ENCODE data around the gene NAALADL1. TPM values are rescaled to one million over a fixed set of nuclear protein-coding genes. Genes with fewer than 3 reads are reported as not detected.

Gene NAALADL1
- total and polyA plus RNA-seq, 4 experiments from 2014 or later: 16.6 to 27.0 (median 22.9) TPM

DNA sequence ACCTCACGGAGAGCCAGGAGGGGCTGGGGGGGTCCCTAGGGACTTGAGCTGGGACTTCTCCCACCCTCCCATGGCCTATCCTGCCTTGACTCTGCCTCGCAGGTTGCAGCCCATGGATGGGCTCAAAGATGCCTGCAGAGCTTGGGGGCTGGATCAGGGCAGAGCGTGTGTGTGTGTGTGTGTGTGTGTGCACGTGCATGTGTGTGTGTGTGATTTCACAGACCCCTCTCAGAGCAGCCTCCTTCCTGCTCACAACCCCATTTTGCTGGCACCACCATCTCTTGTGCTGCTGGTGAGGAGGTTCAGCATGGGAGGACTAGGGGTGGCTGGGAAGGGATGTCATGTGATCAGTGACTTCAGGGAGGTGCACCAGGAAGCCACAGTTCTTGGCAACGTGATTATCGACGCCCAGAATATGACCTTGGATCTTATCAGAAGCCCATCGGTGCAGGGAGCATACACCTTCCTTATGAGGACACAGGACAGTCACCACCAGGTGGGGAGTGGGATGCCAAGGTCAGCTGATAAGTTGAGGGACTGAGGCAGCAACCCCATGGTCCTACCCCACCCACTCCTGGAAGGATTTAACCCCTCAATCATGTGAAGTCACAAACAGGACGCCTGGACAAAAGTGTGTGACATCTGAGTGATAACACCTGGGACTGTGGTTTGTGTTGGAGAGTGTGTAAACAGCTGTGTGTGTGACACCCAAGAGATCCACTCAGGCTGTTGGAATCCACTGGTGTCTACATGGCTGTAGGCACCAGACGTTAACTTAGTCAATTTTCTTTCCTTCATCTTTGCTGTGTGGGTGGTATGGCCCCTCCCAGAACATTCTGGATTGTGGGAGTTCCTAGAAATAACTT lies 1.8 kb upstream of the NAALADL1 start:
- Mint-ChIP-seq H3K9me3 (no peaks in the 10 kb centered on the region), H3K36me3 (no peaks in the 10 kb centered on the region), H3K27ac (no peak overlapping the region), H3K27me3 (peaks cover 0 to 3% of the 10 kb centered on the region in 2 donors), H3K4me3 (no peak overlapping the region), H3K4me1 (peaks cover 0 to 2% (median 0%) of the 10 kb centered on the region in 4 donors)
- CTCF ChIA-PET (ENCODE audit: partially characterized antibody): interaction anchor here (1.1 kb wide), 2 partner anchors 47 to 255 kb away, joined by 3 read pairs; no protein-coding TSS in a partner anchor
- POLR2A ChIA-PET (ENCODE audit: partially characterized antibody): no interaction called here
- peaks cover 10% of the 10 kb centered on the region for H3K4me1 ChIP-seq (ENCODE audit: insufficient read depth, low read length)
- H3K27ac ChIP-seq (ENCODE audit: low read depth, low read length): no peak overlapping the region
- H3K9me3 ChIP-seq (ENCODE audit: control insufficient read depth in 1 of 2, low read length in 2 of 2): no peaks in the 10 kb centered on the region
- intact Hi-C loops (cut with micrococcal nuclease): no loop called here
- H3K27me3 ChIP-seq (ENCODE audit: insufficient read depth, low read length): no peaks in the 10 kb centered on the region
- H3K4me3 ChIP-seq (ENCODE audit: low read length in 2 of 2): no peak overlapping the region
- H3K36me3 ChIP-seq (ENCODE audit: insufficient read depth, low read length): no peaks in the 10 kb centered on the region
- no peak for DNase-seq

DNA sequence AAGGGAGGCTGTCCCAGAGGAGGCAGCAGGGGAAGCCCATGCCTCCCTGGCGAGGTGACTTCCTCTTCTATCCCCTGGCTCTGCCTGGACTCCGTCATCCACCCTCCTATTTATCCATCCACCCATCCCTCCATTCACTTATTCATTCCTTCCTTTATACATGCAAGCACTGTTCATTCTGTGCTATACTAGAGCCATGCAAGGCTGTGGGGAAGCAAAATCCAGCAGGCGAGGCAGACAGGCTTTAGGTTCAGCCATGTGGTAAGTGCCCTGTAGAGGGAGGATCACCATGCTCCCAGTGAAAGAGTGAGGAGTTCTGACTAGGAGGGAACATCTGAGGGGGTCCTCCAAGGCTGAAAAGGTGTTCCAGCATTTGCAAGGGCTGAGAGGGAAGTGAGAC lies 1.2 kb upstream of the NAALADL1 start:
- Mint-ChIP-seq H3K27me3 (peaks cover 0 to 3% of the 10 kb centered on the region in 2 donors), H3K4me1 (peaks cover 0 to 3% (median 2%) of the 10 kb centered on the region in 4 donors), H3K27ac (peak overlapping the region in 1 of 7 donors; percentile 26), H3K9me3 (no peaks in the 10 kb centered on the region), H3K4me3 (no peak overlapping the region), H3K36me3 (no peaks in the 10 kb centered on the region)
- Histone ChIP-seq H3K27ac (ENCODE audit: low read depth, low read length) (no peak overlapping the region), H3K27me3 (ENCODE audit: insufficient read depth, low read length) (no peaks in the 10 kb centered on the region), H3K36me3 (ENCODE audit: insufficient read depth, low read length) (no peaks in the 10 kb centered on the region), H3K4me1 (ENCODE audit: insufficient read depth, low read length) (peaks cover 12% of the 10 kb centered on the region), H3K4me3 (ENCODE audit: low read length in 2 of 2) (no peak overlapping the region), H3K9me3 (ENCODE audit: control insufficient read depth in 1 of 2, low read length in 2 of 2) (no peaks in the 10 kb centered on the region)
- intact Hi-C loops (cut with micrococcal nuclease): no loop called here
- CTCF ChIA-PET (ENCODE audit: partially characterized antibody): interaction anchor here (1.1 kb wide), 2 partner anchors 47 to 256 kb away, joined by 3 read pairs; no protein-coding TSS in a partner anchor
- DNase-seq: no peak
- POLR2A ChIA-PET (ENCODE audit: partially characterized antibody): no interaction called here

DNA sequence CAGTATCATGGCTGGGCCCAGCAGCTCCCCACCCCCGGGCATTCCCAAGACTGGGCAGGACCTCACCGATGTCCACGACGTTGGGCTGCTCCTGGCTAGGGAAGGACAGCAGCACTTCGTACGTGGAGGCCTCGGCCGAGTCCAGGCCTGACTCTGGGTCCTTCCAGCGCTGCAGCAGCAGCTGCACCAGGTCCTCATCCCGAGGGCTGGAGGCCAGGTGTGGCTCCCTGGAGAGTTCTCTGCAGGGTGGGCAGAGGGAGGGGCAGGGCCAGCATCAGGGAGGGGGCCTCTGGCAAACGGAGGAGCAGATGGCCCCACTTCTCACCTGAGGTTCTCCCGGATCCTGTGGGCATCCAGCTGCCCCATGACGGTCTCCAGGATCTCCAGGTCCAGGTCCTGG lies 341 bp downstream of the NAALADL1 start:
- no peak for DNase-seq
- H3K9me3 ChIP-seq (ENCODE audit: control insufficient read depth in 1 of 2, low read length in 2 of 2): no peaks in the 10 kb centered on the region
- intact Hi-C loops (cut with micrococcal nuclease): no loop called here
- no peaks in the 10 kb centered on the region for H3K36me3 ChIP-seq (ENCODE audit: insufficient read depth, low read length)
- Mint-ChIP-seq H3K27me3 (peaks cover 0 to 3% of the 10 kb centered on the region in 2 donors), H3K9me3 (no peaks in the 10 kb centered on the region), H3K4me1 (peaks cover 10 to 14% (median 14%) of the 10 kb centered on the region in 4 donors), H3K36me3 (no peaks in the 10 kb centered on the region), H3K4me3 (no peak overlapping the region), H3K27ac (no peak overlapping the region)
- no peaks in the 10 kb centered on the region for H3K27me3 ChIP-seq (ENCODE audit: insufficient read depth, low read length)
- H3K4me1 ChIP-seq (ENCODE audit: insufficient read depth, low read length): peaks cover 26% of the 10 kb centered on the region
- H3K27ac ChIP-seq (ENCODE audit: low read depth, low read length): no peak overlapping the region
- H3K4me3 ChIP-seq (ENCODE audit: low read length in 2 of 2): no peak overlapping the region
- ChIA-PET POLR2A (ENCODE audit: partially characterized antibody) (no interaction called here), CTCF (ENCODE audit: partially characterized antibody) (no interaction called here)

DNA sequence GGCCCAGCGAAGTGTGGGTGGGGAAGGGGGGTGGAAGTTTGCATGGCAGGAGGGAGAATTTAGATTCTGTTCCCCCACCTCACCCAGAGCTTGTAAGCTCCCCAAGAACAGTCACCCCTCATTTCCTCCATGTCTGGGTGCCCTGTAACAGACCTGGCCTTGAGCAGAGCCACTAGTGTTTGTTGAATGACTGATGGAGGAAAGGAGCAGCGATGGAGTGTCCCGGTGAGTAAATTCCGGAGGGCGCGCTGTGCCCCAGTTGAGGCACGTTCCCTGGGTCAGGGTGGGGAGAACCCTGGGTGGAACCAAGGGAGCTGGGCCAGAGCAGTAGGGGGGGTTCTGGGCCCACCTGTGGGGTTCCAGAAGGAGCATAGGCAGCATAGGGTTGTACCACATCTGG lies 827 bp downstream of the NAALADL1 start:
- Mint-ChIP-seq H3K4me3 (no peak overlapping the region), H3K27ac (no peak overlapping the region), H3K4me1 (peaks cover 10 to 14% (median 14%) of the 10 kb centered on the region in 4 donors), H3K36me3 (no peaks in the 10 kb centered on the region), H3K9me3 (no peaks in the 10 kb centered on the region), H3K27me3 (peaks cover 0 to 3% of the 10 kb centered on the region in 2 donors)
- CTCF ChIA-PET (ENCODE audit: partially characterized antibody): no interaction called here
- Histone ChIP-seq H3K27me3 (ENCODE audit: insufficient read depth, low read length) (no peaks in the 10 kb centered on the region), H3K27ac (ENCODE audit: low read depth, low read length) (no peak overlapping the region), H3K4me3 (ENCODE audit: low read length in 2 of 2) (no peak overlapping the region), H3K9me3 (ENCODE audit: control insufficient read depth in 1 of 2, low read length in 2 of 2) (no peaks in the 10 kb centered on the region), H3K4me1 (ENCODE audit: insufficient read depth, low read length) (peaks cover 26% of the 10 kb centered on the region), H3K36me3 (ENCODE audit: insufficient read depth, low read length) (no peaks in the 10 kb centered on the region)
- POLR2A ChIA-PET (ENCODE audit: partially characterized antibody): no interaction called here
- intact Hi-C loops (cut with micrococcal nuclease): no loop called here
- DNase-seq: no peak

DNA sequence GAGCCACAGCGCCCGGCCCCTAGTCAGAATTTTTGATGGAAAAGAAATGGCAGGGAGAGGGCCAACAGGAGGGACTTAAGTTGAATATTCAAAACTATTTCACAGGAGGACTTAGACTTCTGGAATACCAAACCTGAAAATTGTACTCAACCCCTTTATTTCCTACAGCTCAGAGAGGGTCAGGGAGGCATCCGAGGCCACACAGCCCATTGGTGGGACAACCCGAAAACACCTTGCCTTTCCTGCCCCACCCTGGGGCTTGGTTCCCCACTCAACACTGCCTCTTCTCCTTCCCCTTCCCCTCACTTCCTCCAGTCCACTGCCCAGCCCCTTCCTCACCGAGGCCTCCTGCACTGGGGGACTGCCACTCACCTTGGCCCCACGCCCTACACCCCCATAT lies 1.4 kb downstream of the NAALADL1 start:
- H3K36me3 ChIP-seq (ENCODE audit: insufficient read depth, low read length): no peaks in the 10 kb centered on the region
- peaks cover 10 to 14% (median 14%) of the 10 kb centered on the region in 4 donors for H3K4me1 Mint-ChIP-seq
- CTCF ChIA-PET (ENCODE audit: partially characterized antibody): interaction anchor here (0.7 kb wide), 1 partner anchor 31 kb away, joined by 3 read pairs; no protein-coding TSS in a partner anchor
- DNase-seq: no peak
- H3K4me3 Mint-ChIP-seq: no peak overlapping the region
- H3K27me3 ChIP-seq (ENCODE audit: insufficient read depth, low read length): no peaks in the 10 kb centered on the region
- intact Hi-C loops (cut with micrococcal nuclease): no loop called here
- H3K9me3 Mint-ChIP-seq: no peaks in the 10 kb centered on the region
- H3K27ac ChIP-seq (ENCODE audit: low read depth, low read length): no peak overlapping the region
- no peaks in the 10 kb centered on the region for H3K9me3 ChIP-seq (ENCODE audit: control insufficient read depth in 1 of 2, low read length in 2 of 2)
- H3K4me1 ChIP-seq (ENCODE audit: insufficient read depth, low read length): peaks cover 26% of the 10 kb centered on the region
- peaks cover 0 to 3% of the 10 kb centered on the region in 2 donors for H3K27me3 Mint-ChIP-seq
- H3K27ac Mint-ChIP-seq: no peak overlapping the region
- POLR2A ChIA-PET (ENCODE audit: partially characterized antibody): no interaction called here
- no peak overlapping the region for H3K4me3 ChIP-seq (ENCODE audit: low read length in 2 of 2)
- H3K36me3 Mint-ChIP-seq: no peaks in the 10 kb centered on the region

DNA sequence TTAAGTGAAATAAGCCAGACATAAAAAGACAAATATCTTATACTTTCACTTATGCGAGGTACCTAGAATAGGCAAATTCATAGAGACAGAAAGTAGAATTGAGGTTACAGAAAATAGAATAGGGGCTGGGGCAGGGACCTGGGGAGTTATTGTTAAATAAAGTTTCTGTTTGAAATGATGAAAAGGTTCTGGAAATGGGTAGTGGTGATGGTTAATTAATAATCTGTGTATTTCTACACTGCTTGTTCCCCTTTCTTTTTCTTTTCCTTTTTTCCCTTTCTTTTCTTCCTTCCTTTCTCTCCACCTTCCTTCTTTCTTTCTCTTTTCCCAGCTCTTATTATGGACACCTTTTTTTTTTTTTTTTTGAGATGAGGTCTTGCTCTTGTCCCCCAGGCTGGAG lies 2.8 kb downstream of the NAALADL1 start:
- H3K9me3 Mint-ChIP-seq: no peaks in the 10 kb centered on the region
- Histone ChIP-seq H3K27ac (ENCODE audit: low read depth, low read length) (no peak overlapping the region), H3K36me3 (ENCODE audit: insufficient read depth, low read length) (no peaks in the 10 kb centered on the region), H3K4me3 (ENCODE audit: low read length in 2 of 2) (no peak overlapping the region), H3K27me3 (ENCODE audit: insufficient read depth, low read length) (no peaks in the 10 kb centered on the region), H3K4me1 (ENCODE audit: insufficient read depth, low read length) (peaks cover 23% of the 10 kb centered on the region), H3K9me3 (ENCODE audit: control insufficient read depth in 1 of 2, low read length in 2 of 2) (no peaks in the 10 kb centered on the region)
- H3K36me3 Mint-ChIP-seq: no peaks in the 10 kb centered on the region
- H3K27me3 Mint-ChIP-seq: no peaks in the 10 kb centered on the region
- H3K4me1 Mint-ChIP-seq: peaks cover 10 to 14% (median 14%) of the 10 kb centered on the region in 4 donors
- ChIA-PET POLR2A (ENCODE audit: partially characterized antibody) (interaction anchor here (1.3 kb wide), 1 partner anchor 41 kb away, joined by 3 read pairs; the partner anchor contains the start of gene ARL2), CTCF (ENCODE audit: partially characterized antibody) (interaction anchor here (1.4 to 1.5 kb wide), 2 partner anchors 15 to 55 kb away, joined by 3 read pairs; partner anchors contain the start of gene SAC3D1)
- no peak overlapping the region for H3K4me3 Mint-ChIP-seq
- intact Hi-C loops (cut with micrococcal nuclease): no loop called here
- no peak for DNase-seq
- H3K27ac Mint-ChIP-seq: peak overlapping the region in 3 of 7 donors; percentile 13 to 75 (median 41)

DNA sequence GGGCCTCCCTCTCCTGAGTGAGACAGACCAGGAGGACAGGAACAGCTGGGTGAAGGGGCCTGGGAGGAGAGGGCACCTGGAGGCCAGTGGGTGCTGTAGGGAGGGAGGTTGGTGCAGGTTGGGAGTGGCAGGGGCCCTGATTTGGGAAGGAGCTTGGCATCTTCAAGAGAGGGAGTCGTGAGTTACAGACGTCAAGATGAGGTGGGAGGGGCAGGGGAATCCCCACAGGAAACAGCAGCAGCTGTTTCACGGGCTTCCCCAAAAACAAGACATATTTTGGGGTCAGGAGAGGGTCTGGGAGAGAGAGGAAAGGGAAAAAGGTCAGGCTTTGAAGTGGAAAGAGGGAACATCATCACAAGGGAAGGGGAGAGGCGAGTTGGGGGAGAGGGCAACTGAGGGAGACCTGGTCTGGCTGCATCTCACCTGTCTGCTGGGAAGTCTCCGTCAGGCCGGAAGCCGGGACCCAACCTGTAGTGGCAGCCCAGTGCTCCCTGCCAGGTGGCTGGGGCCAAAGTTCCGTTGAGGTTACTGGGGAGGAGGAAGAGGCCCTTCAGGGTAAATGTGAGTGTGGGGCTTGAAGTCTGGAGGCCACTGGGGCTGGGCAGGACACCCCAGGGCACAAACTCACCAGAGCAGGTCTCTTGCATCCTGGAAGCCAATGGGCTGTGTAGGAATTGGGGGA lies 4.4 kb downstream of the NAALADL1 start:
- H3K27me3 Mint-ChIP-seq: no peaks in the 10 kb centered on the region

More for the DNA sequence above, 4.4 kb downstream of the NAALADL1 start:
- H3K4me3 Mint-ChIP-seq: peak overlapping the region in 7 of 8 donors; percentile 56 to 85 (median 67)
- Histone ChIP-seq H3K4me1 (ENCODE audit: insufficient read depth, low read length) (peaks cover 16% of the 10 kb centered on the region), H3K4me3 (ENCODE audit: low read length in 2 of 2) (no peak overlapping the region), H3K36me3 (ENCODE audit: insufficient read depth, low read length) (no peaks in the 10 kb centered on the region), H3K27me3 (ENCODE audit: insufficient read depth, low read length) (no peaks in the 10 kb centered on the region), H3K27ac (ENCODE audit: low read depth, low read length) (peak overlapping the region; percentile 35), H3K9me3 (ENCODE audit: control insufficient read depth in 1 of 2, low read length in 2 of 2) (no peaks in the 10 kb centered on the region)
- H3K4me1 Mint-ChIP-seq: peaks cover 10 to 14% (median 14%) of the 10 kb centered on the region in 4 donors
- H3K9me3 Mint-ChIP-seq: no peaks in the 10 kb centered on the region
- no peaks in the 10 kb centered on the region for H3K36me3 Mint-ChIP-seq
- ChIA-PET CTCF (ENCODE audit: partially characterized antibody) (interaction anchor here (0.9 kb wide), 1 partner anchor 40 kb away, joined by 3 read pairs; the partner anchor contains the start of gene ARL2), POLR2A (ENCODE audit: partially characterized antibody) (interaction anchor here (1.0 to 1.7 kb wide), 3 partner anchors 13 to 64 kb away, joined by 3 to 14 read pairs (median 4); partner anchors contain the start of genes SAC3D1 and ZNHIT2)
- DNase-seq: peak; percentile 24 to 56 (median 38)
- H3K27ac Mint-ChIP-seq: peak overlapping the region; percentile 76 to 96 (median 90)
- intact Hi-C loops (cut with micrococcal nuclease): no loop called here

All from CD4-positive, alpha-beta memory T cell (primary cell).